Caco-2 (cell line): ENCODE measurements around the gene CNKSR2. TPM values are rescaled to one million over a fixed set of nuclear protein-coding genes. Genes with fewer than 3 reads are reported as not detected.

Source experiments
- BruUV-seq: library from RNA; stranded (reverse); fragments of 400-500 nt; replicated peaks from 2 replicates; lab custom pipeline; 2021; lab: Mats Ljungman, UMichigan
- CTCF ChIA-PET: fragments of 300-600 bp; sonication (Branson Sonifier 250); formaldehyde crosslinking; loops from one replicate; lab custom pipeline; 2022; ENCODE audit warnings: antibody characterized with exemption; lab: Charles Lee
- POLR2A ChIA-PET: fragments of 300-600 bp; sonication (Branson Sonifier 250); formaldehyde crosslinking; loops from one replicate; lab custom pipeline; 2022; ENCODE audit warnings: antibody characterized with exemption; lab: Charles Lee
- DNase-seq, 2 experiments: peaks; one replicate each; pipeline versions ENCODE4 v3.0.0 to v3.0.0-alpha.2; 2020 to 2022
- H3K27me3 ChIP-seq: replicated peaks from 2 replicates; pipeline ENCODE4 v1.6.0; 2011; ENCODE audit warnings: low read length; ENCODE audit not compliant: control insufficient read depth, insufficient read depth
- H3K36me3 ChIP-seq: 2 replicates; pipeline ENCODE4 v1.5.1; 2011; ENCODE audit warnings: low read length; ENCODE audit not compliant: control insufficient read depth, insufficient read depth
- H3K4me1 ChIP-seq: fragments of 250-450 bp; sonication (Bioruptor Pico); 2 replicates; pipeline ENCODE4 v1.5.1; 2020; ENCODE audit warnings: mild to moderate bottlenecking
- H3K4me3 ChIP-seq: 2 replicates; pipeline ENCODE4 v1.5.1; 2011; ENCODE audit warnings: low read depth, mild to moderate bottlenecking, control low read depth, low read length
- H3K9me3 ChIP-seq: fragments of 250-450 bp; sonication (Bioruptor Pico); 2 replicates; pipeline ENCODE4 v1.5.1; 2020; ENCODE audit warnings: mild to moderate bottlenecking, moderate library complexity
- H3K27ac Mint-ChIP-seq: one replicate; pipeline ENCODE4 v1.8.0; 2022; ENCODE audit warnings: mixed read lengths; ENCODE audit not compliant: unreplicated experiment
- H3K27me3 Mint-ChIP-seq: one replicate; pipeline ENCODE4 v1.8.0; 2022; ENCODE audit warnings: mixed read lengths; ENCODE audit not compliant: insufficient read depth, unreplicated experiment
- H3K36me3 Mint-ChIP-seq: one replicate; pipeline ENCODE4 v1.8.0; 2022; ENCODE audit warnings: mild to moderate bottlenecking, mixed read lengths; ENCODE audit not compliant: insufficient read depth, unreplicated experiment
- H3K4me1 Mint-ChIP-seq: one replicate; pipeline ENCODE4 v1.8.0; 2022; ENCODE audit warnings: low read depth, mixed read lengths; ENCODE audit not compliant: unreplicated experiment
- H3K4me3 Mint-ChIP-seq: one replicate; pipeline ENCODE4 v1.8.0; 2022; ENCODE audit warnings: mild to moderate bottlenecking, moderate library complexity, mixed read lengths; ENCODE audit not compliant: unreplicated experiment
- H3K9me3 Mint-ChIP-seq: one replicate; pipeline ENCODE4 v1.8.0; 2022; ENCODE audit warnings: mixed read lengths; ENCODE audit not compliant: unreplicated experiment
- intact Hi-C: fragments of 100-400 bp; cut with micrococcal nuclease; formaldehyde crosslinking; loops from one replicate; pipeline ENCODE4 v1.10.0; 2022; ENCODE audit not compliant: unreplicated experiment
- total RNA-seq: library from RNA; stranded (reverse); gene quantifications from 2 replicates; pipeline ENCODE4 v1.2.3, GENCODE V29; 2022
- TF ChIP-seq, protein P1 (sequence below), 2 experiments: fragments of 200-600 bp in 1 of 2; IDR thresholded peaks; 1 replicate in 1 of 2; 2 replicates in 1 of 2; pipeline versions ENCODE4 v1.5.1 to v1.8.0; 2011 to 2022; ENCODE audit warnings: antibody characterized with exemption in 1 of 2, control low read depth in 1 of 2, inconsistent platforms in 1 of 2, low read depth in 1 of 2, low read length in 1 of 2, mild to moderate bottlenecking in 1 of 2, moderate library complexity in 1 of 2; ENCODE audit not compliant: insufficient read depth in 1 of 2, severe bottlenecking in 1 of 2, unreplicated experiment in 1 of 2

The CNKSR2 gene
- total RNA-seq, 1 experiment from 2014 or later, result not detected

DNA sequence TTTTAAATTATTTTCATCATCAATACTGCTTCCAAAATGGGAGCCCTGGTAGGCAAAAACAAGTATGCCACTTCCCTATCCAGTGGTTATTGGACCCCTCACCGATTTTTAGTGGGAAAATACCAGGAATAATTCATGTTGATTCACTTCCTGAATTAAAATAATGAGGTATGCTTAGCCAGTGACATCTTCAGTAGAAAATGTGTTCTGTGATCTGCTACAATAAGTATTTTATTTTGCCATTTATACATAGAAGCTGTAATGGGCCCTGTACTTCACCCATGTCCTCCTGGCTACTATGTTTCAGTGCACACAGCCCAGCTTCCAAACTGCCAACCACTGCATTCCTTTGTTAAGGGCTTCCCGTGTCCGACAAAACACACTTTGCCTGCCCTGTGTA, 324.9 kb downstream of the CNKSR2 start:
- Mint-ChIP-seq H3K36me3 (no peaks in the 10 kb centered on the region), H3K4me1 (no peaks in the 10 kb centered on the region), H3K4me3 (no peak overlapping the region), H3K27me3 (no peaks in the 10 kb centered on the region), H3K9me3 (no peaks in the 10 kb centered on the region), H3K27ac (no peak overlapping the region)
- intact Hi-C loops, result no loop called here
- no peak for DNase-seq
- TF ChIP-seq, protein P1, sequence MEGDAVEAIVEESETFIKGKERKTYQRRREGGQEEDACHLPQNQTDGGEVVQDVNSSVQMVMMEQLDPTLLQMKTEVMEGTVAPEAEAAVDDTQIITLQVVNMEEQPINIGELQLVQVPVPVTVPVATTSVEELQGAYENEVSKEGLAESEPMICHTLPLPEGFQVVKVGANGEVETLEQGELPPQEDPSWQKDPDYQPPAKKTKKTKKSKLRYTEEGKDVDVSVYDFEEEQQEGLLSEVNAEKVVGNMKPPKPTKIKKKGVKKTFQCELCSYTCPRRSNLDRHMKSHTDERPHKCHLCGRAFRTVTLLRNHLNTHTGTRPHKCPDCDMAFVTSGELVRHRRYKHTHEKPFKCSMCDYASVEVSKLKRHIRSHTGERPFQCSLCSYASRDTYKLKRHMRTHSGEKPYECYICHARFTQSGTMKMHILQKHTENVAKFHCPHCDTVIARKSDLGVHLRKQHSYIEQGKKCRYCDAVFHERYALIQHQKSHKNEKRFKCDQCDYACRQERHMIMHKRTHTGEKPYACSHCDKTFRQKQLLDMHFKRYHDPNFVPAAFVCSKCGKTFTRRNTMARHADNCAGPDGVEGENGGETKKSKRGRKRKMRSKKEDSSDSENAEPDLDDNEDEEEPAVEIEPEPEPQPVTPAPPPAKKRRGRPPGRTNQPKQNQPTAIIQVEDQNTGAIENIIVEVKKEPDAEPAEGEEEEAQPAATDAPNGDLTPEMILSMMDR (IDR thresholded peaks at IDR 0.05; ENCODE audit: insufficient read depth in 1 of 2, low read depth in 1 of 2, low read length in 1 of 2, severe bottlenecking in 1 of 2, unreplicated experiment in 1 of 2), result no peak
- CTCF ChIA-PET, result no interaction called here
- BruUV-seq, result no TSS peak
- Histone ChIP-seq H3K9me3 (no peaks in the 10 kb centered on the region), H3K36me3 (no peaks in the 10 kb centered on the region), H3K27me3 (no peaks in the 10 kb centered on the region), H3K4me3 (no peak overlapping the region), H3K4me1 (peaks cover 6% of the 10 kb centered on the region; the same call in 1 of the 2 replicates)
- POLR2A ChIA-PET, result no interaction called here

DNA sequence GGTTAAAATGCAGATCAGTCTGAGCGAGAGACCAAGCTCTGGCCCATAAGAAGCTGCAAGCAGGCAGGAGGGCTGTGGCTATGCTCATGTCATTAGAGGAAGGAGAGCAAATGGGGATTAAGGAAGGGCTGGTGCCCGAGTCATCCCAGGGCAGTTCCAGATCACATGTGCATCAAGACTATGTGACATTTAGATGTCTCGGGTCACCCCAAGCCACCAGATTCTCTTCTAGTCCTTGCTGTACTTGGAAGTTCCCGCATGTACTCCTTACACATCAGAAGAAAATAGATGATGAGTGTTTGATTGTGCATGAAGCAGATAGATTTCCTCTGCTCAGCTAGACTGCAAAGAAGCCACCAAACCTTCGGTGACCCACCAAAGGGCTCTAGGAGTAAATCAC, 326.1 kb downstream of the CNKSR2 start:
- POLR2A ChIA-PET, result no interaction called here
- Histone ChIP-seq H3K27me3 (no peaks in the 10 kb centered on the region), H3K4me1 (peaks cover 15% of the 10 kb centered on the region), H3K9me3 (no peaks in the 10 kb centered on the region), H3K4me3 (no peak overlapping the region), H3K36me3 (no peaks in the 10 kb centered on the region)
- no peaks in the 10 kb centered on the region for H3K27me3 Mint-ChIP-seq
- H3K4me3 Mint-ChIP-seq, result no peak overlapping the region
- H3K36me3 Mint-ChIP-seq, result no peaks in the 10 kb centered on the region
- TF ChIP-seq, protein P1 (IDR thresholded peaks at IDR 0.05; ENCODE audit: insufficient read depth in 1 of 2, low read depth in 1 of 2, low read length in 1 of 2, severe bottlenecking in 1 of 2, unreplicated experiment in 1 of 2), result no peak
- intact Hi-C loops, result no loop called here
- BruUV-seq, result no TSS peak
- peaks cover 3% of the 10 kb centered on the region for H3K4me1 Mint-ChIP-seq
- CTCF ChIA-PET, result no interaction called here
- no peak overlapping the region for H3K27ac Mint-ChIP-seq
- no peaks in the 10 kb centered on the region for H3K9me3 Mint-ChIP-seq
- DNase-seq, result no peak

DNA sequence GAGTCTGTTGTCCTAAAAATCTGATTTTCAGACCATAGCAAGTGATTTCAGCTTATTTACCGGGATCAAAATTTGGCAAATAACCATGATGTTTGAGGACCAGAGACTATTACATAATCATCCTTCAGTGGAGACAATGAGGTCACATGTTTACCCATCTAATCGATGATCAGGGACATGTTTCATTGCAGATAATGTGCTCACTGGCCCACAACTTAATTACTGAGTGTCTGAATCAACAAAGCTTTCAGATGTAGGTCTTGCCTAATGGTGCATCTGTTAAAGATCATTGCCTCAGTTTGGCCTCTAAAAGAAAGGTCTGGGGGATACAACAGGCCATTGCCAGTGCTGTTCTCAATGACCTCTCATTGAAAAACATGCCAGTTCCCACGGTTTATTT, 326.7 kb downstream of the CNKSR2 start:
- ChIA-PET POLR2A (no interaction called here), CTCF (no interaction called here)
- Histone ChIP-seq H3K9me3 (no peaks in the 10 kb centered on the region), H3K27me3 (no peaks in the 10 kb centered on the region), H3K36me3 (no peaks in the 10 kb centered on the region), H3K4me3 (no peak overlapping the region), H3K4me1 (peaks cover 21% of the 10 kb centered on the region)
- H3K9me3 Mint-ChIP-seq, result no peaks in the 10 kb centered on the region
- TF ChIP-seq, protein P1 (IDR thresholded peaks at IDR 0.05; ENCODE audit: insufficient read depth in 1 of 2, low read depth in 1 of 2, low read length in 1 of 2, severe bottlenecking in 1 of 2, unreplicated experiment in 1 of 2), result no peak
- no peak for DNase-seq
- no peaks in the 10 kb centered on the region for H3K27me3 Mint-ChIP-seq
- H3K4me3 Mint-ChIP-seq, result no peak overlapping the region
- intact Hi-C loops, result no loop called here
- no TSS peak for BruUV-seq
- H3K4me1 Mint-ChIP-seq, result peaks cover 8% of the 10 kb centered on the region
- H3K27ac Mint-ChIP-seq, result no peak overlapping the region
- no peaks in the 10 kb centered on the region for H3K36me3 Mint-ChIP-seq
